Measurements from ENCODE around the gene DRC1.

The DRC1 gene

GRCh38 chr2:26424221-26424620, 22.5 kb downstream of the DRC1 start:
- no peak for DNase-seq (ENCODE audit: low spot score)
- ChIA-PET CTCF (no interaction called here), POLR2A (ENCODE audit: low non-redundant PET) (no interaction called here)
- H3K27ac ChIP-seq = no peak overlapping the region
- TF ChIP-seq CTCF (conservative IDR thresholded peaks at IDR 0.05; ENCODE audit: low read depth) = no peak

- ChIA-PET CTCF (no interaction called here), POLR2A (ENCODE audit: low non-redundant PET) (no interaction called here)
- H3K27ac ChIP-seq = no peak overlapping the region
- TF ChIP-seq CTCF (conservative IDR thresholded peaks at IDR 0.05; ENCODE audit: low read depth) = no peak
- DNase-seq (ENCODE audit: low spot score) = no peak
Observed at GRCh38 chr2:26428846-26429245, 27.1 kb downstream of the DRC1 start.

- ChIA-PET CTCF (interaction anchor here (0.5 kb wide), 1 partner anchor 13 kb away, joined by 3 read pairs; no protein-coding TSS in a partner anchor), POLR2A (ENCODE audit: low non-redundant PET) (no interaction called here)
- DNase-seq (ENCODE audit: low spot score) = no peak
- TF ChIP-seq CTCF (conservative IDR thresholded peaks at IDR 0.05; ENCODE audit: low read depth) = no peak
- H3K27ac ChIP-seq = no peak overlapping the region
Observed at GRCh38 chr2:26429779-26430578, 28.3 kb downstream of the DRC1 start.

- H3K27ac ChIP-seq = no peak overlapping the region
- ChIA-PET CTCF (interaction anchor here (0.5 to 0.7 kb wide), 2 partner anchors 13 to 89 kb away, joined by 3 read pairs; no protein-coding TSS in a partner anchor), POLR2A (ENCODE audit: low non-redundant PET) (no interaction called here)
- no peak for TF ChIP-seq CTCF (conservative IDR thresholded peaks at IDR 0.05; ENCODE audit: low read depth)
- DNase-seq (ENCODE audit: low spot score) = no peak
Observed at GRCh38 chr2:26430826-26431225, 29.1 kb downstream of the DRC1 start.

GRCh38 chr2:26432363-26432762, 30.6 kb downstream of the DRC1 start:
- ChIA-PET CTCF (interaction anchor here (0.7 kb wide), 1 partner anchor 24 kb away, joined by 5 read pairs; no protein-coding TSS in a partner anchor), POLR2A (ENCODE audit: low non-redundant PET) (interaction anchor here (1.1 kb wide), 1 partner anchor 10 kb away, joined by 3 read pairs; no protein-coding TSS in a partner anchor)

GRCh38 chr2:26432859-26433258, 31.1 kb downstream of the DRC1 start:
- CTCF ChIA-PET = interaction anchor here (0.6 kb wide), 1 partner anchor 17 kb away, joined by 3 read pairs; no protein-coding TSS in a partner anchor
- no peak overlapping the region for H3K27ac ChIP-seq
- DNase-seq (ENCODE audit: low spot score) = no peak
- TF ChIP-seq CTCF (conservative IDR thresholded peaks at IDR 0.05; ENCODE audit: low read depth) = no peak
- POLR2A ChIA-PET (ENCODE audit: low non-redundant PET) = interaction anchor here (1.1 kb wide), 1 partner anchor 9 kb away, joined by 3 read pairs; no protein-coding TSS in a partner anchor

More at GRCh38 chr2:26432363-26432762, 30.6 kb downstream of the DRC1 start:
- TF ChIP-seq CTCF (conservative IDR thresholded peaks at IDR 0.05; ENCODE audit: low read depth) = no peak
- no peak overlapping the region for H3K27ac ChIP-seq
- no peak for DNase-seq (ENCODE audit: low spot score)

Data from RWPE1 (cell line).